Ovary (tissue), 9 donors: ENCODE measurements around the gene TNFAIP8L1. TPM values are rescaled to one million over a fixed set of nuclear protein-coding genes. Genes with fewer than 3 reads are reported as not detected.

Experiments
- DNase-seq, 5 donors: peaks; one replicate each; pipeline ENCODE4 v3.0.0-alpha.2; 2019 to 2020
- H3K27ac ChIP-seq, 2 donors: fragments of 200-600 bp; one replicate each; pipeline versions ENCODE4 v1.5.1 to v1.8.0; 2019 to 2022
- H3K27me3 ChIP-seq: fragments of 200-600 bp; one replicate; pipeline ENCODE4 v1.8.0; 2022
- H3K36me3 ChIP-seq: fragments of 200-600 bp; sonication (generic); one replicate; pipeline ENCODE4 v1.5.1; 2019
- H3K4me1 ChIP-seq: one replicate; pipeline ENCODE4 v1.8.1; 2013; ENCODE audit warnings: mild to moderate bottlenecking, moderate library complexity; ENCODE audit not compliant: insufficient read depth
- H3K4me3 ChIP-seq: fragments of 200-600 bp; sonication (generic); one replicate; pipeline ENCODE4 v1.5.1; 2017
- H3K9me3 ChIP-seq, 2 donors: fragments of 200-600 bp in 1 of 2; sonication (generic) in 1 of 2; one replicate each; pipeline versions ENCODE4 v1.5.1 to v1.8.1; 2013 to 2019; ENCODE audit warnings: mild to moderate bottlenecking in 1 of 2, moderate library complexity in 1 of 2
- EP300 ChIP-seq: sonication (generic); formaldehyde crosslinking; IDR thresholded peaks from one replicate; pipeline ENCODE4 v1.6.1; 2017; ENCODE audit warnings: antibody characterized with exemption
- POLR2A ChIP-seq: fragments of 450-650 bp; IDR thresholded peaks from one replicate; pipeline ENCODE4 v1.6.1; 2017; ENCODE audit warnings: antibody characterized with exemption, mild to moderate bottlenecking, moderate library complexity
- WGBS, 3 donors: extraction: QIAGEN DNeasy Blood & Tissue Kit in 1 of 3; methylation state at CpG; one replicate each; pipeline versions ENCODE4 v1.1.5 to v1.1.7; 2013 to 2017; 5-methylcytosine and 5-hydroxymethylcytosine counted together
- intact Hi-C, 4 donors: fragments of 100-400 bp; cut with DNase I; formaldehyde crosslinking; loops; one replicate each; pipeline versions ENCODE4 v1.11.0 to v1.15.1; 2022 to 2023
- polyA plus RNA-seq, 2 donors: library from polyadenylated mRNA; stranded (reverse); fragments of 200-250 nt in 1 of 2; fragments of 350-450 nt in 1 of 2; fragmentation: Illumina TruSeq in 1 of 2; extraction: RNeasy Lipid Tissue Mini Kit (QIAGEN cat#74804) in 1 of 2; gene quantifications; one replicate each; pipeline ENCODE4 v1.2.3, GENCODE V29; 2013 to 2014
- total RNA-seq, 7 donors: library from RNA; depleted of rRNA in 2 of 7; stranded (reverse); fragments of >200 nt in 2 of 7; fragmentation: NEBNext Ultra II Directional in 3 of 7; extraction: Animal tissue kit (Norgen Biotek cat#: 25700) in 3 of 7; gene quantifications; one replicate each; pipeline versions ENCODE4 v1.1.0 to v1.2.4, GENCODE V29; 2016 to 2023
- TF ChIP-seq, protein P1 (sequence below), 3 donors: fragments of 450-650 bp in 2 of 3; fragments of 200-600 bp in 1 of 3; IDR thresholded peaks; one replicate each; pipeline versions ENCODE4 v1.5.1 to v1.8.0; 2016 to 2022; ENCODE audit warnings: antibody characterized with exemption in 3 of 3, mild to moderate bottlenecking in 1 of 3
- donor health status: DM: no; HTN: no; CAD: no; lungs with moderate emphysema.
- donor health status: DM: no; HTN: no; CAD: no.
- donor health status: Bipolar disorder and iron deficiency.
- donor health status: DM: yes; HTN: yes; CAD: no.
- donor health status: DM: no; HTN: no; CAD: no.
- donor health status: DM: yes; HTN: yes; CAD: no.

The TNFAIP8L1 gene
- total and polyA plus RNA-seq, 9 donors, result 4.3 to 14.0 (median 8.1) TPM

GRCh38 chr19:4654437-4655361, 15.4 kb downstream of the TNFAIP8L1 start:
- 60 to 74% (median 63%) methylated on average over 27 of the region's 27 CpGs for WGBS, 3 donors
- intact Hi-C loops, result no loop called here
- Histone ChIP-seq H3K27me3 (no peaks in the 10 kb centered on the region), H3K9me3 (peaks cover 0 to 7% of the 10 kb centered on the region in 2 donors), H3K36me3 (peaks cover 2% of the 10 kb centered on the region), H3K4me3 (no peak overlapping the region), H3K27ac (no peak overlapping the region), H3K4me1 (no peaks in the 10 kb centered on the region)
- TF ChIP-seq POLR2A (no peak), EP300 (no peak)
- TF ChIP-seq, protein P1, sequence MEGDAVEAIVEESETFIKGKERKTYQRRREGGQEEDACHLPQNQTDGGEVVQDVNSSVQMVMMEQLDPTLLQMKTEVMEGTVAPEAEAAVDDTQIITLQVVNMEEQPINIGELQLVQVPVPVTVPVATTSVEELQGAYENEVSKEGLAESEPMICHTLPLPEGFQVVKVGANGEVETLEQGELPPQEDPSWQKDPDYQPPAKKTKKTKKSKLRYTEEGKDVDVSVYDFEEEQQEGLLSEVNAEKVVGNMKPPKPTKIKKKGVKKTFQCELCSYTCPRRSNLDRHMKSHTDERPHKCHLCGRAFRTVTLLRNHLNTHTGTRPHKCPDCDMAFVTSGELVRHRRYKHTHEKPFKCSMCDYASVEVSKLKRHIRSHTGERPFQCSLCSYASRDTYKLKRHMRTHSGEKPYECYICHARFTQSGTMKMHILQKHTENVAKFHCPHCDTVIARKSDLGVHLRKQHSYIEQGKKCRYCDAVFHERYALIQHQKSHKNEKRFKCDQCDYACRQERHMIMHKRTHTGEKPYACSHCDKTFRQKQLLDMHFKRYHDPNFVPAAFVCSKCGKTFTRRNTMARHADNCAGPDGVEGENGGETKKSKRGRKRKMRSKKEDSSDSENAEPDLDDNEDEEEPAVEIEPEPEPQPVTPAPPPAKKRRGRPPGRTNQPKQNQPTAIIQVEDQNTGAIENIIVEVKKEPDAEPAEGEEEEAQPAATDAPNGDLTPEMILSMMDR (IDR thresholded peaks at IDR 0.05), result no peak
- no peak for DNase-seq

- H3K4me3 ChIP-seq, result no peak overlapping the region
- H3K9me3 ChIP-seq, result peaks cover 0 to 7% of the 10 kb centered on the region in 2 donors
- H3K27ac ChIP-seq, result no peak overlapping the region
- peaks cover 2% of the 10 kb centered on the region for H3K36me3 ChIP-seq
- H3K4me1 ChIP-seq, result no peaks in the 10 kb centered on the region
- intact Hi-C loops, result no loop called here
- H3K27me3 ChIP-seq, result no peaks in the 10 kb centered on the region
- WGBS, 3 donors, result 66 to 76% (median 74%) methylated on average over 8 of the region's 8 CpGs
- TF ChIP-seq POLR2A (no peak), EP300 (no peak)
- TF ChIP-seq, protein P1 (IDR thresholded peaks at IDR 0.05), result no peak
- DNase-seq, result no peak
Observed at GRCh38 chr19:4656102-4656501, 16.8 kb downstream of the TNFAIP8L1 start.

- Histone ChIP-seq H3K36me3 (peaks cover 2% of the 10 kb centered on the region), H3K9me3 (peaks cover 0 to 7% of the 10 kb centered on the region in 2 donors), H3K4me1 (no peaks in the 10 kb centered on the region), H3K27me3 (no peaks in the 10 kb centered on the region), H3K4me3 (no peak overlapping the region), H3K27ac (no peak overlapping the region)
- TF ChIP-seq POLR2A (no peak), EP300 (no peak)
- TF ChIP-seq, protein P1 (IDR thresholded peaks at IDR 0.05), result no peak
- intact Hi-C loops, result no loop called here
- 54 to 70% (median 61%) methylated on average over 14 of the region's 14 CpGs for WGBS, 3 donors
- no peak for DNase-seq
Observed at GRCh38 chr19:4657262-4657661, 17.9 kb downstream of the TNFAIP8L1 start.

DNA sequence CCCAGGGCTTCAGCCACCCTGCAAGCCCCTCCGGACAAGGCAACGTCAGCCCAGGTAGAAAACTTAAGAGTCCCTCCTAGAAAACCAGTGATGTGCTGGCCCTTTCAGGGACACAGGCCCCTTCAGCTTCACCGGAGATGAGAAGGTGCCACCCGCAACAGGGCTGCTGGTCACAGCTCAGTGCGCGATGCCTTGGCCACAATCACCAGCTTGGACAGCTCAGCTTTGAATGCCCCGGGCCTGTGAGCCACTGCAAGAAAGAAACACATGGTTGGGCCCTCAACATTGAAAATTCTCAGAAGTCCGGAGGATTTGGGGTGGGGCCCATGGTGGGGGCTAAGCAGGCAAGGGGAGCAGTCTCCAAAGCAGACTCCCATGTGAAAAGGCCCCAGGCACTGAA, 18.5 kb downstream of the TNFAIP8L1 start:
- no peak overlapping the region for H3K4me3 ChIP-seq
- H3K9me3 ChIP-seq, result peaks cover 0 to 7% of the 10 kb centered on the region in 2 donors
- no peak for DNase-seq
- peaks cover 2% of the 10 kb centered on the region for H3K36me3 ChIP-seq
- no peaks in the 10 kb centered on the region for H3K4me1 ChIP-seq
- TF ChIP-seq, protein P1 (IDR thresholded peaks at IDR 0.05), result no peak
- TF ChIP-seq POLR2A, result no peak
- no peak for TF ChIP-seq EP300
- no peak overlapping the region for H3K27ac ChIP-seq
- WGBS, 3 donors, result 95 to 99% (median 95%) methylated on average over 8 of the region's 8 CpGs
- no peaks in the 10 kb centered on the region for H3K27me3 ChIP-seq
- intact Hi-C loops, result no loop called here
